ENCODE results near the gene MUSK.

MUSK gene

DNA sequence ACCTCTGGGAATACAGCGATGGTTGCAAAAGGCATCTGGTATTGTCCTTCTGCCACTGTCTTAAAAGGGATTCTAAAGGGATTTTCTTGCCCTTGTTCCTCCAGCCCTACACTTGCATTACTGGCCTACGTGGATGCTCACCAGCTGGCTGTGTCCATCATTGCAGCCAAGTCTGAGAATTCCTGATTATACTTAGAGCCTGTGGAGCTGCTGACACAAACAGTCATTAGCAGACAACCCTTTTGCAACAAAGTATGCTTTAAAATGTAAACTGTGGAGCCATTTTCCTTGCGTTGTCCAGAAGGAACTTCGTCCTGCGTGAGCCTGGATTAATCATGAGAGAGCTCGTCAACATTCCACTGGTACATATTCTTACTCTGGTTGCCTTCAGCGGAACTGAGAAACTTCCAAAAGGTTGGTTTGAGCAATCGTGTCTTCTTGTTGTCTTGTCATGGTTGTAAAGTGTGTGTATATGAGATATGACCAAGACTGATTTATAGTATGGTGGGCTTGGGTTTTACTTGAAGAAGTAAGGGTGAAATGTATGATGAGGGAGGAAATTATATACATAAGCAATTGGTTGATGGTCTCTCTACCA lies at the start of gene MUSK:
Gene MUSK (plus strand): TSS at position 222 of the 598 bp plus-strand sequence. CDS start 114 bp downstream, at position 336.
- TF ChIP-seq, protein P1, sequence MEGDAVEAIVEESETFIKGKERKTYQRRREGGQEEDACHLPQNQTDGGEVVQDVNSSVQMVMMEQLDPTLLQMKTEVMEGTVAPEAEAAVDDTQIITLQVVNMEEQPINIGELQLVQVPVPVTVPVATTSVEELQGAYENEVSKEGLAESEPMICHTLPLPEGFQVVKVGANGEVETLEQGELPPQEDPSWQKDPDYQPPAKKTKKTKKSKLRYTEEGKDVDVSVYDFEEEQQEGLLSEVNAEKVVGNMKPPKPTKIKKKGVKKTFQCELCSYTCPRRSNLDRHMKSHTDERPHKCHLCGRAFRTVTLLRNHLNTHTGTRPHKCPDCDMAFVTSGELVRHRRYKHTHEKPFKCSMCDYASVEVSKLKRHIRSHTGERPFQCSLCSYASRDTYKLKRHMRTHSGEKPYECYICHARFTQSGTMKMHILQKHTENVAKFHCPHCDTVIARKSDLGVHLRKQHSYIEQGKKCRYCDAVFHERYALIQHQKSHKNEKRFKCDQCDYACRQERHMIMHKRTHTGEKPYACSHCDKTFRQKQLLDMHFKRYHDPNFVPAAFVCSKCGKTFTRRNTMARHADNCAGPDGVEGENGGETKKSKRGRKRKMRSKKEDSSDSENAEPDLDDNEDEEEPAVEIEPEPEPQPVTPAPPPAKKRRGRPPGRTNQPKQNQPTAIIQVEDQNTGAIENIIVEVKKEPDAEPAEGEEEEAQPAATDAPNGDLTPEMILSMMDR (conservative IDR thresholded peaks at IDR 0.05) = no peak
- H3K27ac ChIP-seq = no peak within 1 kb of the TSS

GRCh38 chr9:110619831-110620230 lies 48.8 kb upstream of the MUSK start:
- TF ChIP-seq, protein P1 (conservative IDR thresholded peaks at IDR 0.05) = no peak
- no peak overlapping the region for H3K27ac ChIP-seq

- no peak overlapping the region for H3K27ac ChIP-seq
- TF ChIP-seq, protein P1 (conservative IDR thresholded peaks at IDR 0.05) = no peak
Observed at GRCh38 chr9:110620726-110621125, 47.9 kb upstream of the MUSK start.

- TF ChIP-seq, protein P1 (conservative IDR thresholded peaks at IDR 0.05) = no peak
- H3K27ac ChIP-seq = no peak overlapping the region
Observed at GRCh38 chr9:110622368-110622767, 46.2 kb upstream of the MUSK start.

- TF ChIP-seq, protein P1 (conservative IDR thresholded peaks at IDR 0.05) = peak; percentile 91
- H3K27ac ChIP-seq = no peak overlapping the region
Observed at GRCh38 chr9:110623462-110624025, 45.0 kb upstream of the MUSK start.

DNA sequence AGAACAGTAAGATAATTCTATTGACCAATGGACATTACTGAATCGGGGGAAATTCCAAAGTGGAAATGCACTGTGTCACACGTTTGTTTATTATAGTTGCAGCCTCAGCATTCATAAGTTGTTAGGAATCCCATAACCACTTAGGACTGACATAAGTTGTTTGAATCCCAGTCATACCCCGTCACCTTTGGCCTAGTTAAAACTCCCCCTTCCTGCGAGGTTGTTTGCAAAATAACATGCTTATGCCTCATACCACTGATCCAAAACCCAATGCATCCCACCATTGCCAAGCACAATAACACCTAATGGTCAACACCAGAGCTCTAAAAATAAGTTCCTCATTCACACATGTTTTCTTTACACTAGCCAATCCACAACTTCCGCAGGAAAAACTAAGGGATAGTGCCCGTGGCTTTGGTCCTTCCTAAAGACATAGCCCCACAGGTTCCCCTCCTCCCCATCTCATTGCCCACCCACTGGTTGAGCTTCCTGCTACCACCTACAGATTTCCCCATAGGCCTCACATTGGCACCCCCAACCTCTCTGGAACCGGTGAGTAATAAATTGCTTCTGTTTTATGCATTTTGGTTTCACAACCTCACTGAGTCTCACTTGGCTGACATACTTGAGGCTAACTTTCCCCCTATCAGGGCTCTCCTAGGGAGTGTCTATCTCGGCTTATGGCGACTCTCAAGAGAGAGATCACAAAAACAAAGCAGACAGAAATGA lies 42.3 kb upstream of the MUSK start:
- H3K27ac ChIP-seq = no peak overlapping the region
- TF ChIP-seq, protein P1 (conservative IDR thresholded peaks at IDR 0.05) = no peak

GRCh38 chr9:110635589-110635988 lies 33.0 kb upstream of the MUSK start:
- no peak overlapping the region for H3K27ac ChIP-seq
- TF ChIP-seq, protein P1 (conservative IDR thresholded peaks at IDR 0.05) = no peak

Data from VCaP (cell line).